GM12801 (cell line): ENCODE data around the gene KAZN.

Experiments used
- CTCF ChIP-seq: IDR thresholded peaks from one replicate; pipeline ENCODE4 v1.5.1; 2011; ENCODE audit warnings: control low read depth; ENCODE audit not compliant: insufficient read length; ENCODE audit errors: extremely low read depth

The KAZN gene

GRCh38 chr1:15123925-15124324 lies 525.4 kb downstream of the KAZN start:
- TF ChIP-seq CTCF = no peak

- TF ChIP-seq CTCF = no peak
Observed at GRCh38 chr1:15124362-15125100, 526.0 kb downstream of the KAZN start.

GRCh38 chr1:15125101-15125745 lies 526.7 kb downstream of the KAZN start:
- TF ChIP-seq CTCF = no peak

GRCh38 chr1:15128077-15128476 lies 529.6 kb downstream of the KAZN start:
- no peak for TF ChIP-seq CTCF

GRCh38 chr1:15128520-15129313 lies 530.2 kb downstream of the KAZN start:
- no peak for TF ChIP-seq CTCF

GRCh38 chr1:15129944-15130343 lies 531.5 kb downstream of the KAZN start:
- TF ChIP-seq CTCF = no peak

- no peak for TF ChIP-seq CTCF
Observed at GRCh38 chr1:15130607-15131006, 532.1 kb downstream of the KAZN start.
